Vagina (tissue), 2 donors: Measurements from ENCODE around the gene ASB10. TPM values are rescaled to one million over a fixed set of nuclear protein-coding genes. Genes with fewer than 3 reads are reported as not detected.

Experiments
- DNase-seq, 2 donors: peaks; one replicate each; pipeline ENCODE4 v3.0.0-alpha.2; 2017; ENCODE audit errors: extremely low spot score in 2 of 2
- H3K27ac ChIP-seq: fragments of 200-600 bp; sonication (generic); one replicate; pipeline ENCODE4 v1.5.1; 2019
- H3K27me3 ChIP-seq: fragments of 200-600 bp; sonication (generic); one replicate; pipeline ENCODE4 v1.5.1; 2019
- H3K36me3 ChIP-seq, 2 donors: fragments of 200-600 bp; sonication (generic); one replicate each; pipeline ENCODE4 v1.5.1; 2017 to 2019
- H3K4me1 ChIP-seq: fragments of 200-600 bp; sonication (generic); one replicate; pipeline ENCODE4 v1.5.1; 2019
- H3K4me3 ChIP-seq, 2 donors: fragments of 200-600 bp; sonication (generic); 1 replicate in 1 of 2; 2 replicates in 1 of 2; pipeline ENCODE4 v1.5.1; 2016 to 2019
- H3K9me3 ChIP-seq: fragments of 200-600 bp; sonication (generic); one replicate; pipeline ENCODE4 v1.5.1; 2019
- POLR2A ChIP-seq, 2 donors: fragments of 450-650 bp; IDR thresholded peaks; one replicate each; pipeline ENCODE4 v1.6.1; 2017; ENCODE audit warnings: antibody characterized with exemption in 2 of 2, mild to moderate bottlenecking in 2 of 2, moderate library complexity in 2 of 2
- POLR2AphosphoS5 ChIP-seq, 2 donors: sonication (generic); formaldehyde crosslinking; IDR thresholded peaks; one replicate each; pipeline ENCODE4 v1.9.0; 2017; ENCODE audit warnings: antibody characterized with exemption in 2 of 2, mild to moderate bottlenecking in 2 of 2, low read depth in 1 of 2; ENCODE audit not compliant: insufficient read depth in 1 of 2
- intact Hi-C: fragments of 100-400 bp; cut with DNase I; formaldehyde crosslinking; loops from one replicate; pipeline ENCODE4 v1.15.1; 2023
- total RNA-seq: library from RNA; depleted of rRNA; stranded (reverse); fragments of >200 nt; gene quantifications from one replicate; pipeline ENCODE4 v1.2.3, GENCODE V29; 2016
- TF ChIP-seq, protein P1 (sequence below), 3 experiments: fragments of 450-650 bp in 2 of 3; fragments of 200-600 bp in 1 of 3; sonication (generic) in 1 of 3; IDR thresholded peaks; one replicate each; pipeline ENCODE4 v1.5.1; 2017 to 2019; ENCODE audit warnings: antibody characterized with exemption in 3 of 3, mild to moderate bottlenecking in 2 of 3, moderate library complexity in 2 of 3

The ASB10 gene
- total RNA-seq, 1 donor from 2014 or later = not detected

DNA sequence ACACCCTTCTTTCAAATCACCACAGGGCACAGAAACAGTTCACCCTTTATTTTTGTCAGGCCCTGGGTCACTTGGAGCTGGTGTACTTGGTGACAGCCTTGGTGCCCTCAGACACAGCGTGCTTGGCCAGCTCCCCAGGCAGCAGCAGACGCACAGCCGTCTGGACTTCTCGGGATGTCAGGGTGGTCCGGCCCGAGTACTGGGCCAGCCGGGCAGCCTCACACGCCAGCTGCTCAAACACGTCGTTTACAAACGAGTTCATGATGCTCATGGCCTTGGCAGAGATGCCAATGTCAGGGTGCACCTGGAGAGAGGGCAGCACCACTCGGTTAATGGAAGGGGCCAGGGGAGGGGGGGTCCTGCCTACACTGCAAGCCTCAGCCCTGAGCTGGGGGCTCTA lies 20.8 kb upstream of the ASB10 start:
- no peak for DNase-seq
- TF ChIP-seq POLR2AphosphoS5 (IDR thresholded peaks at IDR 0.05; ENCODE audit: insufficient read depth in 1 of 2, low read depth in 1 of 2) (no peak), POLR2A (IDR thresholded peaks at IDR 0.05) (no peak)
- TF ChIP-seq, protein P1, sequence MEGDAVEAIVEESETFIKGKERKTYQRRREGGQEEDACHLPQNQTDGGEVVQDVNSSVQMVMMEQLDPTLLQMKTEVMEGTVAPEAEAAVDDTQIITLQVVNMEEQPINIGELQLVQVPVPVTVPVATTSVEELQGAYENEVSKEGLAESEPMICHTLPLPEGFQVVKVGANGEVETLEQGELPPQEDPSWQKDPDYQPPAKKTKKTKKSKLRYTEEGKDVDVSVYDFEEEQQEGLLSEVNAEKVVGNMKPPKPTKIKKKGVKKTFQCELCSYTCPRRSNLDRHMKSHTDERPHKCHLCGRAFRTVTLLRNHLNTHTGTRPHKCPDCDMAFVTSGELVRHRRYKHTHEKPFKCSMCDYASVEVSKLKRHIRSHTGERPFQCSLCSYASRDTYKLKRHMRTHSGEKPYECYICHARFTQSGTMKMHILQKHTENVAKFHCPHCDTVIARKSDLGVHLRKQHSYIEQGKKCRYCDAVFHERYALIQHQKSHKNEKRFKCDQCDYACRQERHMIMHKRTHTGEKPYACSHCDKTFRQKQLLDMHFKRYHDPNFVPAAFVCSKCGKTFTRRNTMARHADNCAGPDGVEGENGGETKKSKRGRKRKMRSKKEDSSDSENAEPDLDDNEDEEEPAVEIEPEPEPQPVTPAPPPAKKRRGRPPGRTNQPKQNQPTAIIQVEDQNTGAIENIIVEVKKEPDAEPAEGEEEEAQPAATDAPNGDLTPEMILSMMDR (IDR thresholded peaks at IDR 0.05) = no peak
- no peaks in the 10 kb centered on the region for H3K4me1 ChIP-seq
- no peak overlapping the region for H3K27ac ChIP-seq
- no peaks in the 10 kb centered on the region for H3K27me3 ChIP-seq
- H3K36me3 ChIP-seq = no peaks in the 10 kb centered on the region
- no peaks in the 10 kb centered on the region for H3K9me3 ChIP-seq
- intact Hi-C loops = no loop called here
- no peak overlapping the region for H3K4me3 ChIP-seq

DNA sequence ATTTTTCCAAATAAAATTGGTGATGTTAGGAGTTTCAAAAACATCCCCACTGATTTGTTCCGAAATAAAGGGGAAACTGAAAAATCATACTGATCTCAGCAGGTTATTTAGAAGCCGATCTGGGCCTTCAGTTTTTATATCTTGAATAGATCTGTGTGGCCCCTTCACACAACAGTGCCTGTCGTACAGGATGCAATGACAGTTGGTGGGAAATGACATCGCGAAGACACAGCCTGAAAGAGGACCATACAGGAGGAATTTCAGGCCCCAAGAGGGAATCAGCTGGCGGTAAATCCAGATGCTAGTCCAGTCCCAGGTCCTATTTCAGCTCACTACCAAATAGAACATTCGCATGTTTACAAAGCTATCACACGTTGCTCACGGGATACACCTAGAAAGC lies 20.3 kb upstream of the ASB10 start:
- no peaks in the 10 kb centered on the region for H3K9me3 ChIP-seq
- intact Hi-C loops = no loop called here
- no peak overlapping the region for H3K4me3 ChIP-seq
- H3K27ac ChIP-seq = no peak overlapping the region
- no peaks in the 10 kb centered on the region for H3K36me3 ChIP-seq
- H3K4me1 ChIP-seq = no peaks in the 10 kb centered on the region
- no peak for DNase-seq
- TF ChIP-seq, protein P1 (IDR thresholded peaks at IDR 0.05) = no peak
- no peak for TF ChIP-seq POLR2AphosphoS5 (IDR thresholded peaks at IDR 0.05; ENCODE audit: insufficient read depth in 1 of 2, low read depth in 1 of 2)
- no peaks in the 10 kb centered on the region for H3K27me3 ChIP-seq

DNA sequence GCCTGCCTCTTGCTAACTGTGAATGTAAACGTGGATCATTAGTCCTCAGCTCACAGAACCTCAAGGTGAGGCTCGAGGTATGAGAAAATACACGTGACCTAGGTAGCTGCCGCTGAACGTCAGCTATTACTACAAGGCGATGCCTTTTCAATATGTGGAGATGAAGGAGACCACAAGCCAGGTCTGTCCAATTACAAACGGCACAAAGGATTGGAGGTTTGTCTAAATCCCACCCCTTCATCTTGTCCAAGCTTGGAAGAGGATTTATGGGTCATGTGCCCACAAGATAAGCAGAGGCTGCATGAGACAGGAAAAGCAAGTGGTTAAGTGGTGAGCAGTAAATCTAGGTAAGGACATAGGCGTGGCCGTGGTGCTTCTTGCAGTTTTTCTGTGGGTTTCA lies 19.9 kb upstream of the ASB10 start:
- no peak overlapping the region for H3K27ac ChIP-seq
- intact Hi-C loops = no loop called here
- TF ChIP-seq POLR2AphosphoS5 (IDR thresholded peaks at IDR 0.05; ENCODE audit: insufficient read depth in 1 of 2, low read depth in 1 of 2) = no peak
- TF ChIP-seq, protein P1 (IDR thresholded peaks at IDR 0.05) = no peak
- no peak for TF ChIP-seq POLR2A (IDR thresholded peaks at IDR 0.05)
- H3K36me3 ChIP-seq = no peaks in the 10 kb centered on the region
- H3K4me1 ChIP-seq = no peaks in the 10 kb centered on the region
- H3K27me3 ChIP-seq = no peaks in the 10 kb centered on the region
- DNase-seq = no peak
- H3K9me3 ChIP-seq = no peaks in the 10 kb centered on the region
- no peak overlapping the region for H3K4me3 ChIP-seq

DNA sequence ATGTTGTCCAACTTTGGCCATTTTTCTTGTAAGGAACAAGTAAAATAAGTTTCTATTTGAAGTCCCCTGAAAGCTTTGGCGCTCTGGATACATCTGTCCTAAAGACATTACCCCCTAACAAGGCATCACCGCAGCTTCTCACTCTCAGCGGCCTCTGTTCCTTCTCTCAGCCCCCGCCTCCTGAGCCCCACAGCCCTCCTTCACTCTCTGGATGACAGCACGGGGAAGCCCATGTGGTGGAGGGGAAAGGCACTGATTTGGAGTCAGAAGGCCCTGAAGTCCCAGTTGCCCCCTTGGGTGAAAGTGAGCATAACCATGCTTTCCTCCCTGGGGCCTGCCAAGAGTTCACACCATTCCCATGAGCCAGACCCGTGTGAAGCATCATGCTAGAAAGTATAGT lies 18.7 kb upstream of the ASB10 start:
- intact Hi-C loops = no loop called here
- Histone ChIP-seq H3K27ac (no peak overlapping the region), H3K9me3 (no peaks in the 10 kb centered on the region), H3K27me3 (no peaks in the 10 kb centered on the region), H3K4me3 (no peak overlapping the region), H3K36me3 (no peaks in the 10 kb centered on the region), H3K4me1 (no peaks in the 10 kb centered on the region)
- no peak for DNase-seq
- no peak for TF ChIP-seq POLR2A (IDR thresholded peaks at IDR 0.05)
- TF ChIP-seq, protein P1 (IDR thresholded peaks at IDR 0.05) = no peak
- TF ChIP-seq POLR2AphosphoS5 (IDR thresholded peaks at IDR 0.05; ENCODE audit: insufficient read depth in 1 of 2, low read depth in 1 of 2) = no peak

DNA sequence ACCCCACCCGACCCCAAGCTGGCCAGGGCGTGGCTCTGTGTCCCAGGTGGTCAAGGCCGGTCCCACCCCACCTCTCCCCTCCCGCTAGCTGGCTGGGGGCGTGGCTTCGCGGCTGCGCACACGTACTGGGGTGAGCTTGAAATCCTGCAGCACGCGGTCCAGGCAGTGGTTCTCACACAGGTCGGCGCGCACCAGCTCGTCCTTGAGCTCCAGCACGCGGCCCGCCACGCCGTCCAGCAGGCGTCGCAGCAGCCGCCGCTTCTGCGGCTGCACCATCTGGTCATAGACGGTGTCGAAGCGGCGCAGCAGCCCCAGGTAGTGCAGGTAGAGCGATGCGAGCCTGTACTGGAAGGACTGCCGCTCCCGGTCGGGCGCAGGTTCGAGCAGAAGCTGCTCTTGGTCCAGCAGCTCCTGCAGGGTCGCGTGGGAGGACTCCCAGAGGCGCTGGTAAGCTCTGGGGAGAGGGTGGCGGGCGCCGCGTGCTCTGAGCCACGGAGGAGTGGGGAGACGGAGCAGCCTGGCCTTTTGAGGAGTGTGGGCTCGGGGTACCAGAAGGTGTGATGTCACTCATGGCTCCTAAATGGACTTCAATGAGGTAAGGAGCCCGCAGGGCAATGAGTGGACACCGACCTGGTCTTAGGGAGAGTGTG lies 17.5 kb upstream of the ASB10 start:
- Histone ChIP-seq H3K36me3 (no peaks in the 10 kb centered on the region), H3K27ac (no peak overlapping the region), H3K4me1 (peaks cover 8% of the 10 kb centered on the region), H3K4me3 (no peak overlapping the region), H3K27me3 (no peaks in the 10 kb centered on the region), H3K9me3 (no peaks in the 10 kb centered on the region)
- DNase-seq = no peak
- intact Hi-C loops = no loop called here
- TF ChIP-seq, protein P1 (IDR thresholded peaks at IDR 0.05) = no peak
- TF ChIP-seq POLR2AphosphoS5 (IDR thresholded peaks at IDR 0.05; ENCODE audit: insufficient read depth in 1 of 2, low read depth in 1 of 2) (no peak), POLR2A (IDR thresholded peaks at IDR 0.05) (no peak)
